ENCODE results near the gene SVEP1.

GRCh38 chr9:110619831-110620230 is 40.3 kb upstream of the SVEP1 start:
- TF ChIP-seq CTCF (IDR thresholded peaks at IDR 0.05) = no peak
- no peak for TF ChIP-seq EZH2 (IDR thresholded peaks at IDR 0.05)
- TF ChIP-seq EZH2phosphoT487 (IDR thresholded peaks at IDR 0.05) = no peak

Data from neural progenitor cell (in vitro differentiated cells).